Panc1 (cell line): ENCODE results near the gene TCF7. TPM values are rescaled to one million over a fixed set of nuclear protein-coding genes. Genes with fewer than 3 reads are reported as not detected.
A peak's percentile ranks its signal among the peaks of the same experiment; 100 is the strongest.

Experiments
- ATAC-seq: fragments of 200-7000 bp; cut with Tn5 transposase; 2 replicates; pipeline ENCODE4 v1.9.1; 2020; ENCODE audit warnings: mild to moderate bottlenecking, moderate library complexity
- BruUV-seq: library from RNA; stranded (reverse); fragments of 400-500 nt; replicated peaks from 2 replicates; lab custom pipeline; 2021; lab: Mats Ljungman, UMichigan
- CTCF ChIA-PET: fragments of 300-600 bp; sonication (Branson Sonifier 250); formaldehyde crosslinking; loops from one replicate; lab custom pipeline; 2022; ENCODE audit warnings: antibody characterized with exemption; lab: Charles Lee
- POLR2A ChIA-PET: fragments of 300-600 bp; sonication (Branson Sonifier 250); formaldehyde crosslinking; loops from one replicate; lab custom pipeline; 2022; ENCODE audit warnings: antibody characterized with exemption; lab: Charles Lee
- DNase-seq: peaks from one replicate; pipeline ENCODE4 v3.0.0-alpha.2; 2010; ENCODE audit warnings: low read depth, low spot score
- H3K27ac ChIP-seq: 2 replicates; pipeline ENCODE4 v1.5.1; 2011; ENCODE audit warnings: mild to moderate bottlenecking, low read length, inconsistent platforms
- H3K27me3 ChIP-seq: fragments of 200-500 bp; sonication (Bioruptor generic); 2 replicates; pipeline ENCODE4 v1.6.0; 2014; ENCODE audit warnings: low read length, inconsistent platforms; ENCODE audit not compliant: control insufficient read depth, insufficient read depth
- H3K36me3 ChIP-seq: fragments of 200-500 bp; sonication (Bioruptor generic); 2 replicates; pipeline ENCODE4 v1.5.1; 2014; ENCODE audit warnings: inconsistent platforms, mild to moderate bottlenecking, low read length, moderate library complexity; ENCODE audit not compliant: control insufficient read depth, insufficient read depth
- H3K4me1 ChIP-seq: 2 replicates; pipeline ENCODE4 v1.5.1; 2011; ENCODE audit warnings: inconsistent platforms, mild to moderate bottlenecking, low read length, moderate library complexity; ENCODE audit not compliant: control insufficient read depth, insufficient read depth
- H3K4me3 ChIP-seq, 2 experiments: 2 replicates each; pipeline ENCODE4 v1.5.1; 2011 to 2012; ENCODE audit warnings: low read depth in 2 of 2, low read length in 2 of 2, mild to moderate bottlenecking in 2 of 2, inconsistent platforms in 1 of 2, moderate library complexity in 1 of 2
- H3K9me3 ChIP-seq: fragments of 200-500 bp; sonication (Bioruptor generic); 2 replicates; pipeline ENCODE4 v1.5.1; 2014; ENCODE audit warnings: low read depth, mild to moderate bottlenecking, inconsistent platforms, low read length, moderate library complexity; ENCODE audit not compliant: control insufficient read depth, insufficient read depth
- CTCF ChIP-seq: fragments of 450-650 bp; IDR thresholded peaks from 2 replicates; pipeline ENCODE4 v1.5.1; 2017; ENCODE audit warnings: mild to moderate bottlenecking
- POLR2AphosphoS5 ChIP-seq: IDR thresholded peaks from 2 replicates; pipeline ENCODE4 v1.6.1; 2012; ENCODE audit warnings: mild to moderate bottlenecking, low read depth, low read length, moderate library complexity
- REST ChIP-seq, 2 experiments: IDR thresholded peaks; 2 replicates each; pipeline ENCODE4 v1.6.1; 2011 to 2012; ENCODE audit warnings: low read depth in 2 of 2, control low read depth in 1 of 2, low read length in 1 of 2, mild to moderate bottlenecking in 1 of 2, moderate library complexity in 1 of 2; ENCODE audit not compliant: insufficient read depth in 1 of 2
- SIN3A ChIP-seq: IDR thresholded peaks from 2 replicates; pipeline ENCODE4 v1.6.1; 2012; ENCODE audit warnings: low read depth, mild to moderate bottlenecking, low read length, moderate library complexity, borderline replicate concordance; ENCODE audit not compliant: insufficient read depth
- TCF7L2 ChIP-seq: IDR thresholded peaks from 2 replicates; pipeline ENCODE4 v1.6.1; 2011; ENCODE audit warnings: mild to moderate bottlenecking, low read depth, low read length, inconsistent platforms
- in situ Hi-C: cut with HindIII; loops from 2 replicates; pipeline ENCODE4 v1.10.0; 2016; ENCODE audit warnings: low sequenced_read_pairs, low pct_unique_long_range_greater_than_20kb
- intact Hi-C: fragments of 100-400 bp; cut with micrococcal nuclease; formaldehyde crosslinking; loops from one replicate; pipeline ENCODE4 v1.10.0; 2022; ENCODE audit not compliant: unreplicated experiment
- total RNA-seq: library from RNA; stranded (reverse); gene quantifications from one replicate; pipeline ENCODE4 v1.2.1, GENCODE V29; 2021; ENCODE audit not compliant: unreplicated experiment

TCF7 gene
- total RNA-seq, 1 experiment from 2014 or later = 24.0 TPM

DNA sequence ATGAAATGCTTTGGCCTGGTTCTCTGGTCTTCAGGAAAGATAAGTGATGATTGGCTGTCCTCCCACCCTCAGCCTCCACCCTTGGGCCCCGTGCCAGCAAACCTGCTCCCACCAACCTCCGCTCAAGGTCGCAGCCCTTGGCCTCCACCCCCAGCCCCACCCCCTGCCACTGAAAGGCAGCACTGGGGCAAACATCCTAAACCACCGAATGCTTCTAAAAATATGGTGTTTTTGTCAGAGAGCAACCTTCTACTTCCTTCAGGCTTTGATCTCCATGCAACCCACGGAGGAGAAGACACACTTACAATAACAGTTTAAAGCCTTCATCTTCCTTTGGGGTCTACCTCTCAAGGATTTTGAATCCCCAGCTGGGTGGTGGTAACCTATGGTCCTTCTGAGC lies 24.0 kb upstream of the TCF7 start:
- ChIA-PET POLR2A (no interaction called here), CTCF (no interaction called here)
- H3K9me3 ChIP-seq = no peaks in the 10 kb centered on the region
- TF ChIP-seq TCF7L2 (no peak), POLR2AphosphoS5 (no peak), CTCF (no peak), SIN3A (no peak), REST (IDR thresholded peaks at IDR 0.05; ENCODE audit: insufficient read depth in 1 of 2, low read depth in 2 of 2, low read length in 1 of 2) (no peak)
- BruUV-seq = no TSS peak
- H3K4me3 ChIP-seq = no peak overlapping the region
- H3K36me3 ChIP-seq = no peaks in the 10 kb centered on the region
- ATAC-seq (no peak), DNase-seq (no peak)
- in situ Hi-C loops (no loop called here), intact Hi-C loops (no loop called here)
- no peaks in the 10 kb centered on the region for H3K27me3 ChIP-seq
- peaks cover 21% of the 10 kb centered on the region for H3K4me1 ChIP-seq
- 0 out of 2 replicates have a peak overlapping the region, but pooled peaks have one; percentile 9 for H3K27ac ChIP-seq

DNA sequence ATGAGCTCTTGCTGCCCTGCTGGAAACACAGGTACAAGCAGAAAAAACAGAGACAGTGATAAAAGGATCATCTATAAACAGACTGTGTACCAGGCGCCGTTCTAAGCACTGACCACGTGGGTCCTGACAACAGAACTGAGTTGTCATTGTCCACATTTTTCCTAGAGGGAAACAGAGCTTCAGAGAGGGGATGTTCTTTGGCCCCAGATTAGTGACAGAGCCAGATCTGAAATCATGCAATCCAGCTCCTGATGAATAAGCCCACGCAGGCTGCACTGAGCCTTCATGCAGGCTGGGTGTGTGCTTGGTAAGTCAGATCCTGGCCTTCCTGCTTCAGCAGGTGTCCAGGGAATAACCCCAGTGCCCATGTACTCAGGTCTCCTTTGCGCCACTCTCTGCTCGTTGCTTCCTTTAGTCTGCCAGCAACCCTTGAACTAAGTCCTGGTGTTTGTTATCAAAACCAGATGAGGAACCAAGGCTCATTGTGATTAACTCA lies 22.8 kb upstream of the TCF7 start:
- Histone ChIP-seq H3K4me3 (no peak overlapping the region), H3K36me3 (no peaks in the 10 kb centered on the region), H3K27ac (peak overlapping the region; percentile 59), H3K4me1 (peaks cover 21% of the 10 kb centered on the region), H3K27me3 (no peaks in the 10 kb centered on the region), H3K9me3 (no peaks in the 10 kb centered on the region)
- ChIA-PET POLR2A (no interaction called here), CTCF (no interaction called here)
- intact Hi-C loops = no loop called here
- ATAC-seq = no peak
- no peak for DNase-seq
- TF ChIP-seq CTCF = no peak
- TF ChIP-seq REST (IDR thresholded peaks at IDR 0.05; ENCODE audit: insufficient read depth in 1 of 2, low read depth in 2 of 2, low read length in 1 of 2) = no peak
- no peak for TF ChIP-seq POLR2AphosphoS5
- TF ChIP-seq TCF7L2 = no peak
- no peak for TF ChIP-seq SIN3A
- in situ Hi-C loops = no loop called here
- no TSS peak for BruUV-seq
